Pancreas (tissue), 10 donors: Measurements from ENCODE around the gene OR4E2. TPM values are rescaled to one million over a fixed set of nuclear protein-coding genes. Genes with fewer than 3 reads are reported as not detected.
"Not testable (repeated sequence)": the region's sequence is repeated elsewhere in the genome, so short reads cannot be mapped to it uniquely, and the experiment has no call there.

Experiments used
- ATAC-seq, 4 donors: fragments of 200-7000 bp; cut with Tn5 transposase; one replicate each; pipeline versions ENCODE4 v1.8.0 to v1.9.1; 2020; ENCODE audit warnings: mild to moderate bottlenecking in 4 of 4, moderate library complexity in 4 of 4
- DNase-seq, 6 donors: peaks; one replicate each; pipeline ENCODE4 v3.0.0-alpha.2; 2020
- FAIRE-seq: peaks from 2 replicates; lab custom pipeline; 2012; peaks lifted over from hg19 to GRCh38; lab: Jason Lieb, UNC
- H3K27ac ChIP-seq, 4 donors: fragments of 200-600 bp; sonication (generic); 1 replicate in 3 of 4; 2 replicates in 1 of 4; pipeline versions ENCODE4 v1.5.0 to v1.8.0; 2020
- H3K27me3 ChIP-seq, 4 donors: fragments of 200-600 bp; one replicate each; pipeline ENCODE4 v1.8.0; 2021
- H3K36me3 ChIP-seq, 3 donors: fragments of 200-600 bp; sonication (generic) in 1 of 3; one replicate each; pipeline versions ENCODE4 v1.5.0 to v1.8.0; 2020 to 2021
- H3K4me1 ChIP-seq, 3 donors: fragments of 200-600 bp; one replicate each; pipeline ENCODE4 v1.8.0; 2021
- H3K4me3 ChIP-seq, 4 donors: fragments of 200-600 bp; sonication (generic) in 2 of 4; one replicate each; pipeline versions ENCODE4 v1.5.0 to v1.8.0; 2020 to 2021
- H3K9me3 ChIP-seq, 4 donors: fragments of 200-600 bp; one replicate each; pipeline ENCODE4 v1.8.0; 2021
- CTCF ChIP-seq, 4 donors: fragments of 200-600 bp; sonication (generic) in 3 of 4; IDR thresholded peaks; one replicate each; pipeline versions ENCODE4 v1.5.0 to v1.8.0; 2021; ENCODE audit warnings: antibody characterized with exemption in 4 of 4
- WGBS, 2 donors: extraction: QIAGEN DNeasy Blood & Tissue Kit; methylation state at CpG; one replicate each; pipeline ENCODE4 v1.1.7; 2013; 5-methylcytosine and 5-hydroxymethylcytosine counted together
- intact Hi-C, 3 donors: fragments of 100-400 bp; cut with DNase I; formaldehyde crosslinking; loops; one replicate each; pipeline versions ENCODE4 v1.11.1 to v1.14.2; 2022
- polyA plus RNA-seq, 2 donors: library from polyadenylated mRNA; stranded (reverse); fragments of 200-250 nt; gene quantifications; one replicate each; pipeline ENCODE4 v1.2.3, GENCODE V29; 2013
- total RNA-seq, 6 donors: library from RNA; stranded (reverse); fragmentation: NEBNext Ultra II Directional in 4 of 6; extraction: Animal tissue kit (Norgen Biotek cat#: 25700) in 4 of 6; gene quantifications; one replicate each; pipeline versions ENCODE4 v1.2.1 to v1.2.4, GENCODE V29; 2021 to 2023
- donor health status: healthy with polysubstance abuse.
- donor health status: DM: no; HTN: no; CAD: no; lungs with moderate emphysema.
- donor health status: DM: no; HTN: no; CAD: no.
- donor health status: control.
- donor health status: control.
- donor health status: Bipolar disorder and iron deficiency.
- donor health status: DM: yes; HTN: yes; CAD: no.
- donor health status: DM: no; HTN: no; CAD: no.
- donor health status: DM: no; HTN: no; CAD: no.
- donor health status: DM: yes; HTN: yes; CAD: no.

OR4E2 gene
- total RNA-seq = not detected
- not detected for polyA plus RNA-seq

DNA sequence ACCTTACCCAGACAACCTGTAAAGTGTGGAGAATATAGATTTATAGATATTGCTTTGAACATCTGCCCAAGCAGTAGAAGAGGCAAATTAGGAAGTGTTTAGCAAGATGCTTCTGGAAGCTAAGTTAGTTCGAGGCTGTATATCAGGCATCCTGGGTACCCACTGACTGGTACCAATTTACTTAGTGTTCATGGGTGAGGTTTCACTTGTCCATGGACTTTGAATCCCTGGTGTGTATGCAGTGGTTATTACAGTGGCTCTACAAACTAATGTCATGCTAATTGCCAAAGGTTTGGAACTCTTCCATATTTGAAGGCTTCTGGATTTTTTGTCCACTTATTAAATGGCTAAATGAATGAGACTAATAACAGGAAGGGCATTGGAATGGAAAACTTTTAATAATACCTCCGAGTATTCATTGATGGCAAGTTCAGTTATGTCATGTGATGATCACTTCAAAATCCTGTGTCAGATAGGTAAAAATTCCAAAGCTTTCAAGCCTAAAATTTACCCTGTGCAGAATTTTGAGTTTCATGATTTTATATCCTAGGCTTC, at the start of gene OR4E2:
OR4E2 (plus strand) TSS at position 505 of the 555 bp plus-strand sequence. CDS start 11,248 bp downstream, outside the sequence.
- DNase-seq (no peak), ATAC-seq (no peak), FAIRE-seq (no peak)
- intact Hi-C loops = no loop called here
- Histone ChIP-seq H3K9me3 (no peaks in the 10 kb centered on the region), H3K4me1 (no peaks in the 10 kb centered on the region), H3K27me3 (peaks cover 0 to 3% (median 0%) of the 10 kb centered on the region in 4 donors), H3K27ac (no peak within 1 kb of the TSS), H3K4me3 (no peak within 1 kb of the TSS), H3K36me3 (no peaks in the 10 kb centered on the region)
- 50 to 67% methylated on average over 2 of the region's 2 CpGs for WGBS, 2 donors
- TF ChIP-seq CTCF (IDR thresholded peaks at IDR 0.05) = no peak

DNA sequence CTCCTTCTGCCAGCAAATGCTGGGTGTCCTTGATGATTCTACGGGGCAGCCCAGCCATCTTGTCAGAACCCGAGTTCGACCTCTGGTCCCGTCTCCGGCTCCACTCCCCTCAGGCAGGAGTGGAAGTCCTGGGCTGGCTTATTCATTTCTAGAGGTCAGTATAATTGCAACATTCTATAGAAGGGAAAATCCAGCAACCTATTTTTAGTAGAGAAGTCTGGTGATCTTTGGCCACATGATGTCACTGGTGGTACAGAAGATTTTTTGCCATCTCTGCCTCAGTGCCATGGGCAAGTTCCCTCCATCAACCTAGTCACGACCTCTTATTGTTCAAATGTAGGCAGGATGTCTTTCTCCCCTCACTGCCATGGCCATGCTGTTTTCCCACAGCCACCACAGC, 41.3 kb upstream of the OR4E2 start:
- WGBS, 2 donors = 51 to 56% methylated on average over 6 of the region's 6 CpGs
- H3K27ac ChIP-seq = no peak overlapping the region
- intact Hi-C loops = no loop called here
- TF ChIP-seq CTCF (IDR thresholded peaks at IDR 0.05) = no peak
- H3K4me3 ChIP-seq = no peak overlapping the region
- no peak for FAIRE-seq
- ATAC-seq = no peak
- no peaks in the 10 kb centered on the region for H3K36me3 ChIP-seq
- H3K4me1 ChIP-seq = no peaks in the 10 kb centered on the region
- DNase-seq = no peak
- H3K27me3 ChIP-seq = no peaks in the 10 kb centered on the region
- no peaks in the 10 kb centered on the region for H3K9me3 ChIP-seq

DNA sequence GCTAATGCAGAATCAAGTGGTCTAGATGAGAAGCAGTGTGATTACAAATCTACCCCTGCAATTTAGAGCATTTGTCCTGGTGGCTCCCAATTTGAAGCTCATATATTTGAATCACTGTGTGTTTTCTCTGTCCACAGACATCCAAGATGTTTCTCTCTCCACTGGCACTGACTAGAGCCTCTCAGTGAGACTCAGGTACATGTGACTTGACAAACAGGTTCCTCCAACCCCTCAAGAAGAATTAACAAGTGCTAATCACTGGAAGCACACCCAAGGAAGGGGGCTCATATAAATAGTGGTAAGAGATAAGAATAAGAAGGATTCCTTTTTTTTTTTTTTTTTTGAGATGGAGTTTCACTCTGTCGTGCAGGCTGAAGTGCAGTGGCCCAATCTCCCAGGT, 39.4 kb upstream of the OR4E2 start:
- no peak for TF ChIP-seq CTCF (IDR thresholded peaks at IDR 0.05)
- Histone ChIP-seq H3K4me1 (no peaks in the 10 kb centered on the region), H3K4me3 (no peak overlapping the region), H3K27ac (no peak overlapping the region), H3K27me3 (no peaks in the 10 kb centered on the region), H3K9me3 (no peaks in the 10 kb centered on the region), H3K36me3 (no peaks in the 10 kb centered on the region)
- ATAC-seq = no peak
- intact Hi-C loops = no loop called here
- DNase-seq = no peak
- 8 to 11% methylated on average over 1 of the region's 1 CpG for WGBS, 2 donors
- FAIRE-seq = no peak

DNA sequence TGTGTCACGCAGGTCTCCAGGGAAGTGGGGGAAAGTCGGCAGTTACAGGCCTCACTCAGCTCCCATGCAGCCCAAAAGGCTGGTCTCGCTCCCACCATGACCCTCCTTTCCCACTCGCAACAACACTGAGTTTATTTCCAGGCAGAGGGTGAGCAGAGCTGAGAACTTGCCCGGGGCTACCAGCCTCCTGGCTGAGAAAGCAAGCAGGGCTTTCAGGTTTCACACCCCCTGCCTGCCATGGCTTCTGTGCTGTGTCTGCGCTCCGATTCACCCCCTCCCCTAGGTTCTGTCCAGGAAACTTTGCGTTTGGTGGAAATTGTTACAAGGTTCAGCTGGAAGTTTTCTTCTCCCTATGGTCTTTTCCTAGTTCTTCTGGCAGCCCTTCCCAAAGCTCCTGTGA, 36.0 kb upstream of the OR4E2 start:
- ATAC-seq (no peak), FAIRE-seq (no peak), DNase-seq (no peak)
- H3K4me1 ChIP-seq = no peaks in the 10 kb centered on the region
- no peaks in the 10 kb centered on the region for H3K27me3 ChIP-seq
- H3K9me3 ChIP-seq = no peaks in the 10 kb centered on the region
- H3K36me3 ChIP-seq = no peaks in the 10 kb centered on the region
- no peak overlapping the region for H3K4me3 ChIP-seq
- intact Hi-C loops = no loop called here
- WGBS, 2 donors = 57 to 64% methylated on average over 8 of the region's 8 CpGs
- no peak overlapping the region for H3K27ac ChIP-seq
- no peak for TF ChIP-seq CTCF (IDR thresholded peaks at IDR 0.05)

DNA sequence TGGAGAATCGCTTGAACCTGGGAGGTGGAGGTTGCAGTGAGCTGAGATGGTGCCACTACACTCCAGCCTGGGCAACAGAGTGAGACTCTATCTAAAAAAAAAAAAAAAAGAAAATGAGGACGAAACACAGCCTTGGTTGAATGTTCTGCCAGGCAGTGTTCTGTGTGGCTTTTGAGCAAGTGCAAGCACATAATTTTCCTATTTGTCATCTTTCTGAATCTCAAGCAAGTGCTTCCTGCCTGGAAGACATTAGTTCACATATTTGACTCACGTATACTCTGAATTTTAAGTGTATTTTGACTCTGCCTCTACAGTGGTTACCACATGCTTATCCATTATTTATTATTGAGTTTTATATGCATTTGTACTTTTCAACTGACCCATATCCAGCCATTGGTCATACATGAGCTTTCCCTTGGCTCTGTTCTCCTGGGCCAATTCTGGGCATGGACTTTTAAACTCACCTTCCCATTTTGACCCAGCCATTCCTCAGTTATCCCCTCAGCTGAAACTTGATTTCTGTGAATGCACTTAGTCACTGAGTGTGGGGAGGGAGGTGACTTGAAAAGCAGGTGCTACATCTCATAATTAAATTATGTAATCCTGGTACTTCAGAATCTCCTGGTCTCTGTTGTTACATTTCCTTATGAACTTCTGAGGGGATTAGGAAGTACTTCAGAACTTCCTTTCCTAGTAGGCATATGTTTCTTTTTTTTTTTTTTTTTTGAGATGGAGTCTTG, 27.0 kb upstream of the OR4E2 start:
- H3K9me3 ChIP-seq = no peaks in the 10 kb centered on the region
- H3K27ac ChIP-seq = no peak overlapping the region
- intact Hi-C loops = no loop called here
- no peak for ATAC-seq
- no peak overlapping the region for H3K4me3 ChIP-seq
- DNase-seq = no peak
- H3K4me1 ChIP-seq = no peaks in the 10 kb centered on the region
- H3K27me3 ChIP-seq = no peaks in the 10 kb centered on the region
- no peaks in the 10 kb centered on the region for H3K36me3 ChIP-seq
- no peak for FAIRE-seq
- 50 to 58% methylated on average over 3 of the region's 3 CpGs for WGBS, 2 donors
- no peak for TF ChIP-seq CTCF (IDR thresholded peaks at IDR 0.05)

GRCh38 chr14:21630503-21630902, 23.1 kb upstream of the OR4E2 start:
- ATAC-seq, FAIRE-seq: not testable (repeated sequence)

More at GRCh38 chr14:21630503-21630902, 23.1 kb upstream of the OR4E2 start:
- H3K27me3 ChIP-seq, intact Hi-C loops, H3K36me3 ChIP-seq, H3K27ac ChIP-seq, DNase-seq, H3K4me3 ChIP-seq, H3K9me3 ChIP-seq, H3K4me1 ChIP-seq: not testable (repeated sequence)
- 75 to 89% methylated on average over 1 of the region's 1 CpG for WGBS, 2 donors
